ENCODE measurements around the gene PICALM.
"Not testable (repeated sequence)": the region's sequence is repeated elsewhere in the genome, so short reads cannot be mapped to it uniquely, and the experiment has no call there.

The PICALM gene

DNA sequence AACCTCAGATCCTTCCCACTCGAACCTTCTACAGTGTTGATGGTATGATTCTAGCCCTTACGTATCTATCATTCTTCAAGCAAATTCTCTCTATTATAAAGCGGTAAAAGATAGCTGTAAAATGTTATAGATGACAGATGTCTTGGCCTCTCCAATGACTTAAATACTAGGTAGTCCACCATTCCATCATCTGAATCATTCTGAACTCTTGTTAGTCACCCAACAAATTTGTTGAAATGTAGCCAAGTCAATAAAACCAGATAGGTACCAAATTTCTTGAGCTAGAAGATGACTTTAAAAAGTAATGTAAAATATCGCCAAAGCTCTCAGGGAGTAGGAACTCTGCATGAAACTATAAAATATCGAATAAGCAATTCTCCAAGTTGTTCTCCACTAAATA is 32.6 kb upstream of the PICALM start:
- no peak overlapping the region for H3K27ac Mint-ChIP-seq
- intact Hi-C loops (cut with micrococcal nuclease), result no loop called here
- H3K36me3 Mint-ChIP-seq (ENCODE audit: low read depth), result no peaks in the 10 kb centered on the region
- H3K27me3 Mint-ChIP-seq, result no peaks in the 10 kb centered on the region
- H3K9me3 Mint-ChIP-seq, result no peaks in the 10 kb centered on the region
- H3K4me3 Mint-ChIP-seq, result no peak overlapping the region
- H3K4me1 Mint-ChIP-seq (ENCODE audit: low read depth), result peaks cover 16% of the 10 kb centered on the region

DNA sequence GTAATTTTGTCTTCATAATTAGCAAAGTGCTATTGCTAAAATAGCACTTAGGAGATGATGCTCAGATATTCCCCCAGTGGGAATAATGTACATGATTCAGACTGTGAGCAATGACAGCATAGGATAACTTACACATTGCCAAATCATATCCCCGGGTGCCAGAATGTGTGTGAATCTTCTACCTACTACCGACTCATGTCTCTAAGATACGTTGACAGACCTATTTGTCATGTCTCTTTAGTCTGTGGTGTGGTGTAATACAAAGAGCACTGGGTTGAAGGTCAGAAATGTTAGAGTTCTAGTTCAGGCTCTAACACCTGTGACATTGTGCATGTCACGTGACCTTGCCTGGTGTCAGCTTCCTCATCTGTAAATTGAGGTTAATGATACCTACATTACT is 31.0 kb upstream of the PICALM start:
- H3K36me3 Mint-ChIP-seq (ENCODE audit: low read depth), result no peaks in the 10 kb centered on the region
- peaks cover 16% of the 10 kb centered on the region for H3K4me1 Mint-ChIP-seq (ENCODE audit: low read depth)
- no peaks in the 10 kb centered on the region for H3K27me3 Mint-ChIP-seq
- H3K9me3 Mint-ChIP-seq, result no peaks in the 10 kb centered on the region
- no peak overlapping the region for H3K4me3 Mint-ChIP-seq
- H3K27ac Mint-ChIP-seq, result no peak overlapping the region
- intact Hi-C loops (cut with micrococcal nuclease), result no loop called here

DNA sequence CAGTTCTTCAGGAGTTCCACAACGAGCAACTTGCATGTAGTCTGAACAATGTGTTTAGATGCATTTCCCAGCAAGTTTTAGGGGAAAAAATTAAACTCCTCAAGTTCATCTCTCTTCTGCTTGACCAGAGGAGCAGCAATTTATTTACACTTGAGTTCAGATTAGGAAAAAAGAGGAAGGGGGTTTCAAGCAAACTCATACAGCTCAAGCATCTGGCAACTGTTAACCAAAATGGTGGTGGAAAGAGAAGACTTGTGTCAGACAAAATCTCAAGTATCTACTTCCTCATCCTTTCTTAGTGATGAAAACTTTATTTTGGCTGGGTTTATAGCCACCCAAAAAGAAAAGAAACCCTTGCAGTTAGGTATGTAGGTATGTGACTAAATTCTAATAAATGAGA is 29.1 kb upstream of the PICALM start:
- no peaks in the 10 kb centered on the region for H3K27me3 Mint-ChIP-seq
- intact Hi-C loops (cut with micrococcal nuclease), result no loop called here
- peaks cover 11% of the 10 kb centered on the region for H3K4me1 Mint-ChIP-seq (ENCODE audit: low read depth)
- peak overlapping the region; percentile 71 for H3K27ac Mint-ChIP-seq
- no peak overlapping the region for H3K4me3 Mint-ChIP-seq
- H3K36me3 Mint-ChIP-seq (ENCODE audit: low read depth), result no peaks in the 10 kb centered on the region
- no peaks in the 10 kb centered on the region for H3K9me3 Mint-ChIP-seq

DNA sequence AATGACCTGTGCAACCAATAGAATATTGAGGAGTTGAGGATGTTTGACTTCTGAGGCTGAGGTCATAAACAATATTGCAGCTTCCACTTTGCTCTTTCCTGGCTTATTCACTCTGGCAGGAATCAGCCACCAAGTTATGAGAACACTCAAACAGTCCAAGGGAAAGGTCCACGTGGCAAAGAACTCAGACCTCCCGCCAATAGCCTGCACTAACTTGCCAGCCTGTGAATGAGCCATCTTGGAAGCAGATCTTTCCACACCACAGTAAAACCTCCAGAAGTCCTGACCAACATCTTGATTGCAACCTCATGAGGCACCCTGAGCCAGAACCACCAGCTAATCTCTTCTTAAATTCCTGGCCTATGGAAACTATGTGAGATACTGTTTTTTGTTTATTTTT is 22.7 kb upstream of the PICALM start:
- Mint-ChIP-seq H3K36me3 (ENCODE audit: low read depth) (no peaks in the 10 kb centered on the region), H3K27me3 (no peaks in the 10 kb centered on the region), H3K27ac (no peak overlapping the region), H3K4me1 (ENCODE audit: low read depth) (peaks cover 3% of the 10 kb centered on the region), H3K9me3 (peaks cover 4% of the 10 kb centered on the region), H3K4me3 (no peak overlapping the region)
- intact Hi-C loops (cut with micrococcal nuclease), result no loop called here

DNA sequence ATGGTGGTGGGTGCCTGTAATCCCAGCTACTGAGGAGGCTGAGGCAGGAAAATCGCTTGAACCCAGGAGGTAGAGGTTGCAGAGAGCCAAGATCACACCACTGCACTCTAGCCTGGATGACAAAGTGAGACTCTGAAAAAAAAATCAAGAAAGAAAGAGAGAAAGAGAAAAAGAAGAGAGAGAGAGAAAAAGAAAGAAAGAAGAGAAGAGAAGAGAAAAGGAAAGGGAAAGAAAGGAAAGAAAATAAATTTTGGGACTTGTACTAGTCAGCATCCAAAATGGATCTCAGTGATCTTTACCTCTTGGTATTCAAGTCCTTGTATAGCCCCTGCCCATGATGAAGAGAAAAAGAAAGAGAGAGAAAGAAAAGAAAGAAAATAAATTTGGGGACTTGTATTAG is 22.2 kb upstream of the PICALM start:
- intact Hi-C loops (cut with micrococcal nuclease), result no loop called here
- no peaks in the 10 kb centered on the region for H3K36me3 Mint-ChIP-seq (ENCODE audit: low read depth)
- no peaks in the 10 kb centered on the region for H3K27me3 Mint-ChIP-seq
- peaks cover 8% of the 10 kb centered on the region for H3K4me1 Mint-ChIP-seq (ENCODE audit: low read depth)
- H3K27ac Mint-ChIP-seq, result no peak overlapping the region
- H3K9me3 Mint-ChIP-seq, result peaks cover 9% of the 10 kb centered on the region
- H3K4me3 Mint-ChIP-seq, result no peak overlapping the region

DNA sequence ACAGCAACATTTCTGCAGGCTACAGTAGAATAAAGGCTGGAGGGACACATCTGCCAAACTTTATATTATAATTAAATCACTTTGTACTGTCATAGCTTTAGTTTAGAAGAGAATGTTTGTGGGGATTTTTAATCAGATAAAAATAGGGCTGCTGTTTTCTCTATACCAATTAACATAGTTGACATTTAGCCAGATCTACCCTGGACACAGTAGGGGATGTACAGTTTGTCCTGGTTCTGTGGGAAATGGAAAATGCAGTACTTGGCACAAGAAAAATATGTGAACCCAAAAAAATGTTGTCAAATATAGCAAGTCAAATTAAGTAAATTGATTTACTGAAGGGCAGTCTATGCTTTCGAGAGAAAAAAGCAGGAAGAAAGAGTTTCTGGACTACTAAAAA is 20.8 kb upstream of the PICALM start:
- Mint-ChIP-seq H3K27me3 (no peaks in the 10 kb centered on the region), H3K27ac (no peak overlapping the region), H3K9me3 (peaks cover 9% of the 10 kb centered on the region), H3K4me1 (ENCODE audit: low read depth) (peaks cover 9% of the 10 kb centered on the region), H3K36me3 (ENCODE audit: low read depth) (no peaks in the 10 kb centered on the region), H3K4me3 (no peak overlapping the region)
- intact Hi-C loops (cut with micrococcal nuclease), result no loop called here

DNA sequence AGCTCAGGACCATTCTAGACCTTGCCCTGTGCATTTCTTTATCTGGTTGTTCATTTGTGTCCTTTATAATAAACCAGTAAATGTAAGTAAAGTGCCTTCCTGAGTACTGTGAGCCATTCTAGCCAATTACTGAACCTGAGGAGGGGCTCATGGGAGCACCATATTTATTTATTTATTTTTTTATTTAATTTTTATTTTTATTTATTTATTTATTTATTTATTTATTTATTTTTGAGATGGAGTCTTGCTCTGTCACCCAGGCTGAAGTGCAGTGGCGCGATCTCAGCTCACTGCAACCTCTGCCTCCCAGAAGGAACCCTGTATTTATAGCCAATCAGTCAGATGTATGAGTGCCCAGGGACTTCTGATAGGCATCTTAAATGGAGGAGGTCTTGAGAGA is 18.8 kb upstream of the PICALM start:
- H3K27me3 Mint-ChIP-seq; H3K4me1 Mint-ChIP-seq (ENCODE audit: low read depth); H3K4me3 Mint-ChIP-seq; intact Hi-C loops (cut with micrococcal nuclease); H3K9me3 Mint-ChIP-seq; H3K27ac Mint-ChIP-seq; H3K36me3 Mint-ChIP-seq (ENCODE audit: low read depth): not testable (repeated sequence)

DNA sequence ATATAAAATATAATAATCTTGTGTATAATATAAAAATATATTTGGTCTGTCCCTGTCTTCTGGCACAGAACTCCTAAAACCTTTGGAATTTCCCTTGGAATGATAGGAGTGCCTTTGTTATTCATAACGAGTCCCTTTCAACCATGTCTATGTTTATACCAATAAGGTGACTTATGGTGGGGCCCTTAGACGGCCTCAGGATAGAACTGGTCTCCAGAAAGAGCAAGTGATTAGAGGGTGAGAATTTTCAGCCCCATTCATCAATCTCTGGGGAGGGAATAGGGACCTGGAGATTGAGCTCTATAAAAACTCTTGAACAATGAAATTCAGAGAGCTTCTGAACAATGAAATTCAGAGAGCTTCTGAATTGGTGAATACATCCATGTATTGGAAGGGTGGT is 18.4 kb upstream of the PICALM start:
- Mint-ChIP-seq H3K27me3 (no peaks in the 10 kb centered on the region), H3K4me3 (no peak overlapping the region), H3K27ac (no peak overlapping the region), H3K9me3 (peaks cover 9% of the 10 kb centered on the region), H3K36me3 (ENCODE audit: low read depth) (no peaks in the 10 kb centered on the region), H3K4me1 (ENCODE audit: low read depth) (peaks cover 9% of the 10 kb centered on the region)
- intact Hi-C loops (cut with micrococcal nuclease), result no loop called here

DNA sequence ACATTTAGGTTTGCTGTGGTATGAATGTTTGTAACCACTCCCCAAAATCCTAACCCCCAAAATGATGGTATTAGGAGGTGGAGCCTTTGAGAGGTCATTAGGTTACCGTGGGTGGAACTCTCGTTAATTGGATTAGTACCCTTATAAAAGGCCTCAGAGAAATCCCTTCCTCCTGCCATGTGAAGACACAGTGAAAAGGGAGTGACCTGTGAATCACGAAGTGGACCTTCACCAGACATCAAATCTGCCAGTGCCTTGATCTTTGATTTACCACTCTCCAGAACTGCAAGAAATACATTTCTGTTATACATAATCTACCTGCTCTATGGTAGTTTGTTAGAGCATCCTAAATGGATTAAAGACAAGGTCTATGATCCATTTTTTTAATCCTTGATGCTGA is 12.6 kb upstream of the PICALM start:
- Mint-ChIP-seq H3K27me3 (no peaks in the 10 kb centered on the region), H3K4me1 (ENCODE audit: low read depth) (peaks cover 10% of the 10 kb centered on the region)
- intact Hi-C loops (cut with micrococcal nuclease), result loop anchor here (5.0 kb wide), 1 partner anchor 46 kb away; no protein-coding TSS in a partner anchor

DNA sequence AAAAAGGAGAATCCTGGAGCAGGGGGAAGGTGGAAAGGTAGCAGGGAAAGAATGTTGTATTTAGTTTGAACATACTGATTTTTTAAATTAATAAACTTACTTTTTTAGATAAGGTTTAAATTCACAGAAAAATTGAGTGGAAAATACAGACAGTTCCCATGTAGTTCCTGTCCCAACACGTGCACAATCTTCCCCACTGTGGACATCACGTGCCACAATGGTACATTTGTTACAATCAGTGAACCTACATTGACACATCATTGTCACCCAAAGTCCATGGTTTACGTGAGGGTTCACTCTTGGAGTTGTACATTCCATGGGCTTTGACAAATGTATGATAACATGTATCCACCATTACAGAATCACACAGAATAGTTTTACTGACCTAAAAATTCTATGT is 10.5 kb upstream of the PICALM start:
- Mint-ChIP-seq H3K27me3 (no peaks in the 10 kb centered on the region), H3K4me1 (ENCODE audit: low read depth) (peaks cover 9% of the 10 kb centered on the region), H3K9me3 (no peaks in the 10 kb centered on the region), H3K36me3 (ENCODE audit: low read depth) (no peaks in the 10 kb centered on the region), H3K27ac (no peak overlapping the region), H3K4me3 (no peak overlapping the region)
- intact Hi-C loops (cut with micrococcal nuclease), result no loop called here

More for the DNA sequence above, 12.6 kb upstream of the PICALM start:
- H3K27ac Mint-ChIP-seq, result no peak overlapping the region
- no peaks in the 10 kb centered on the region for H3K36me3 Mint-ChIP-seq (ENCODE audit: low read depth)
- H3K4me3 Mint-ChIP-seq, result no peak overlapping the region
- peaks cover 4% of the 10 kb centered on the region for H3K9me3 Mint-ChIP-seq

DNA sequence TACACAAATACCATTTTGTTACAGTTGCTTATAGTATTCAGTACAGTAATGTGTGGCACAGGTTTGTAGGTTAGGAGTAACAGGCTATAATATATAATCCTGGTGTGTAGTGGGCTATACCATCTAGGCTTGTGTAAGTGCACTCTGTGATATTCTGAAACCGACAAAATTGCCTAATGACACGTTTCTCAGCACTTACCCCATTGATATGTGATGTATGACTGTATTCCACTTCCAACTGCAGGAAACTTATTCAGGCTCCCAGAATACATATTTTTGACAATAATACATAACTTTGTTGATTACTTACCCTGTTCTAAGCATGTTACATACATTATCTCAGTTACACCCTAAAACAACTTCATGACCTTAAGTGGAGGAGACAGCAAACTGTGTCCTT is 5.1 kb upstream of the PICALM start:
- no peak overlapping the region for H3K27ac Mint-ChIP-seq
- H3K36me3 Mint-ChIP-seq (ENCODE audit: low read depth), result peaks cover 1% of the 10 kb centered on the region
- peaks cover 40% of the 10 kb centered on the region for H3K4me1 Mint-ChIP-seq (ENCODE audit: low read depth)
- intact Hi-C loops (cut with micrococcal nuclease), result loop anchor here (5.0 kb wide), 1 partner anchor 33 kb away; no protein-coding TSS in a partner anchor
- no peaks in the 10 kb centered on the region for H3K9me3 Mint-ChIP-seq
- H3K4me3 Mint-ChIP-seq, result no peak overlapping the region
- H3K27me3 Mint-ChIP-seq, result no peaks in the 10 kb centered on the region

DNA sequence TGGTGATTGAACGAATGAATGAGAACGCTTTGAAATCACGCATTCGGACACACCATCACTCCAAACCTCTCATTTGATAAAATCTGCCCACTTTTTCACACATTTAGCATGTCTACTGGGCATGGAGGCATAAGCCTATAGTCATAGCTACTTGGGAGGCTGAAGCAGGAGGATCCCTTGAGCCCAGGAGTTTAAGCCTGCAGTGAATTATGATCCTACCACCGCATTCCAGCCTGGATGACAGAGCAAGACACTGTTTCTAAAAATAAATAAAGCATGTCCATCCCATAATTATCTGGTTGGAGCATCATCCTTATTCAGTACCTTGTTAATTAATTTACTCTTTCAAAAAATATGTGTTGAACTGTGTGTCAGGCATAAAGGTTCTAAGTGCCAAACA is 3.3 kb upstream of the PICALM start:
- Mint-ChIP-seq H3K9me3 (no peaks in the 10 kb centered on the region), H3K27me3 (no peaks in the 10 kb centered on the region), H3K27ac (peak overlapping the region; percentile 99), H3K4me3 (no peak overlapping the region), H3K36me3 (ENCODE audit: low read depth) (peaks cover 18% of the 10 kb centered on the region), H3K4me1 (ENCODE audit: low read depth) (peaks cover 37% of the 10 kb centered on the region)
- intact Hi-C loops (cut with micrococcal nuclease), result loop anchor here (5.0 kb wide), 1 partner anchor 35 kb away; no protein-coding TSS in a partner anchor

DNA sequence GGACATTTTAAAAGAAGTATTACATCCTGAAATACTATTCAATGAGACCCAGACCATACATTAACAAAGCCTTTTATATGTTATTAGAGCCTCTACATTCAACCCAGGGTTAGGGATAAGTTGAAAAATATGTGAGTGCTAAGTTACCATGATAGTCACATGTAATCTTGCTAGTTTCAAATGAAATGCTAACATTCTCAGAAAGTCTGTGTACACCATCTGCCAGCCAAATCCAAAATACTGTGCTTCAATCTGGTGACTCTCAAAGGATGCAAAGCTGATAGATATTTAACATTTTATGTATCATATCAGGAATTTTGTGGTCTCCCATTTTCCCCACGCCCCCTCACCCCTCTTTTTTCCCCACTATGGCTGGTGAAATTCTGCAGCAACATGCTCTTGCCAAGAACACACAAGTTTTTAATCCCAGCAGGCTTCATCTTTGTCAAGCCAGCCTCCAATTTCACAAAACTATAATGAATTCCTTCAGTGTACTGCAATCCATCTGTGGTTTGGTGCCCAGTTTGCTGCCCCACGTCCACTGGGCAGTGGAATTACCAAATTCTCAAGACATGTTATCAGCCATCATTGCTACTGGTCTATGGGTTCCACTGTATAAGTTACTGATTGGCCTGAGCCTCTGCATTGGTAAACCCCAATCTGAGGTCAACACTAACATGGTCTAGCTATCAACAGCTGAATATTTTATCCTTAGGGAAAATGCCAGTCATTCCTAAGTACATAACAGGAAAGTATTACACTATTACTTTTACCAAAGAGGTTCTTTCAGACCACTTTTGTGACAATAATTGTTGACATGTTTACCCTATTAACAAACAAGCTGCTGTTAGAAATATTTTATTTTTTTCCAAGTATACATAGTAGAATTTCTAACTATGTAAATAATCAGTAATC is 1.5 kb upstream of the PICALM start:
- Mint-ChIP-seq H3K36me3 (ENCODE audit: low read depth) (peaks cover 31% of the 10 kb centered on the region), H3K4me1 (ENCODE audit: low read depth) (peaks cover 41% of the 10 kb centered on the region), H3K9me3 (no peaks in the 10 kb centered on the region), H3K27ac (peak overlapping the region; percentile 99), H3K27me3 (no peaks in the 10 kb centered on the region), H3K4me3 (peak overlapping the region; percentile 6)
- intact Hi-C loops (cut with micrococcal nuclease), result loop anchor here (5.0 kb wide), 1 partner anchor 37 kb away; no protein-coding TSS in a partner anchor

DNA sequence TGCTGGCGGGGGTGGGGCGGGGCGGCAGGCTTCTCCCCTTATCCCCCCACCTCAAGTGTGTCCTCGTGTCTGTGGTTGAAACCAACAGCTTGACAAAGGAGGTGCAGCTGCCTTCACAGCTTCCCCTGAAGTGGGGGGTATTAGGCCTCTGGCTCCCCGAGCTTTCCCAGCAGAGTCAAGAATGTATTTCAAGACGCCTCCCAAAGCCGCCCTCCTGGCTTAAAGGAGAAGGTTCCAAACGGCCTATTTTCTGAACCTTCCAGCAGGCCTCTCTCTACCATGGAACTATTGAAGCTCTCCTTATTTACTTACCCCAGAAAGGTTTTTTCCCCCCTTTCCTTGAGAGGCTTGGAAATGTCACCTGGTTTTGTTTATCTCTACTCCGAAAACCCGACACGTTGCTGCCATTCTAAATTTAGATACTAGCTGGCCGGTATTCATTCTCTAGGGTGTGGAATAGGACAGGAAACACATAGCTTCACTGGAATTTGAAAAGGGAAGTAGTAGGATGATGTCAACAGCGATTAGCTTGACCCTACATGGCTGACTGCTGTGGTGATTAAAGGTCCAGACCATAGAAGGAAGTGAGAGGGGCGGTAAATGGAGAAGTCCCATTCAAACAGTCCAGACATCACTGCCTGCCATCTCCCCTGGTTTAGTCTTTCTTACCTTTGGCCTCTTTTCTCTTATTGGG is 671 bp upstream of the PICALM start:
- H3K36me3 Mint-ChIP-seq (ENCODE audit: low read depth), result peaks cover 31% of the 10 kb centered on the region
- intact Hi-C loops (cut with micrococcal nuclease), result loop anchor here (1.0 to 5.0 kb wide), 3 partner anchors 38 to 133 kb away; no protein-coding TSS in a partner anchor
- H3K27me3 Mint-ChIP-seq, result no peaks in the 10 kb centered on the region
- H3K9me3 Mint-ChIP-seq, result no peaks in the 10 kb centered on the region
- H3K4me3 Mint-ChIP-seq, result peak overlapping the region; percentile 97
- peaks cover 39% of the 10 kb centered on the region for H3K4me1 Mint-ChIP-seq (ENCODE audit: low read depth)
- peak overlapping the region; percentile 99 for H3K27ac Mint-ChIP-seq

Measured in dendritic cell treated with granulocyte-macrophage colony-stimulating factor and Interleukin-4, amounts not matched to agents 40 ng/mL and 50 ng/mL, for 4 days (primary cell).